Liver (tissue), 3 donors: ENCODE results near the gene EPB41L3.

Source experiments
- EGR1 ChIP-seq, 2 donors: IDR thresholded peaks; 2 replicates each; pipeline ENCODE4 v1.6.1; 2016 to 2018; ENCODE audit warnings: antibody characterized with exemption in 2 of 2, low read depth in 2 of 2
- GABPA ChIP-seq, 2 donors: IDR thresholded peaks in 1 of 2; conservative IDR thresholded peaks in 1 of 2; 2 replicates each; pipeline ENCODE4 v1.6.1; 2016; ENCODE audit warnings: antibody characterized with exemption in 2 of 2, mild to moderate bottlenecking in 1 of 2, moderate library complexity in 1 of 2
- HNF4A ChIP-seq, 2 donors: conservative IDR thresholded peaks; 2 replicates each; pipeline ENCODE4 v1.6.1; 2016; ENCODE audit warnings: antibody characterized with exemption in 2 of 2, mild to moderate bottlenecking in 2 of 2
- JUND ChIP-seq, 2 donors: IDR thresholded peaks; 2 replicates each; pipeline ENCODE4 v1.6.1; 2016; ENCODE audit warnings: antibody characterized with exemption in 2 of 2
- RAD21 ChIP-seq, 2 donors: IDR thresholded peaks; 2 replicates each; pipeline ENCODE4 v1.6.1; 2016; ENCODE audit warnings: antibody characterized with exemption in 2 of 2, mild to moderate bottlenecking in 2 of 2
- TAF1 ChIP-seq: conservative IDR thresholded peaks from 2 replicates; pipeline ENCODE4 v1.6.1; 2016; ENCODE audit warnings: antibody characterized with exemption, mild to moderate bottlenecking
- TF ChIP-seq, protein P1 (sequence below): fragments of 150-350 bp; IDR thresholded peaks from 2 replicates; pipeline ENCODE4 v1.5.1; 2017; ENCODE audit warnings: improper control_type of control experiment, low read depth, low read length; ENCODE audit not compliant: missing input control
- donor health status: healthy.
- donor health status: healthy.

DNA sequence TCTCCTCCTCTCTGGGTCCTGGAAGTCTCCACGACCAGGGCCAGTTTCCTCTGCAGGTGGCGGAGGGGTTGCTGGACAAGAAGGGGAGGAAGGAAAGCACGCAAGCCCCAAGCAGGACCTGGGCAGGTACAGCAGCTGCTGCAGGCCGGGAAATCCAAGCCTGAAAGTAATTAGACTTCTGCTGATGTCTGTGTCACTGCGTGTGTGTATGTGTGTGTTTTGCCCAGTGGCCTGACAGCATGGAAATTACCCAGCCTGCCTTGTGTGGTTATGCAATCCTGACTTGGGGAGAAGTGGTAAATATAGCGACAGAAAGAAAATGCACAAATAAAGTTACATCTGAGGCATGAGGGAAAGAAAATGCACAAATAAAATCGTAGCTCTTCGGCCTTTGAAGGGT, 126.5 kb downstream of the EPB41L3 start:
- TF ChIP-seq, protein P1, sequence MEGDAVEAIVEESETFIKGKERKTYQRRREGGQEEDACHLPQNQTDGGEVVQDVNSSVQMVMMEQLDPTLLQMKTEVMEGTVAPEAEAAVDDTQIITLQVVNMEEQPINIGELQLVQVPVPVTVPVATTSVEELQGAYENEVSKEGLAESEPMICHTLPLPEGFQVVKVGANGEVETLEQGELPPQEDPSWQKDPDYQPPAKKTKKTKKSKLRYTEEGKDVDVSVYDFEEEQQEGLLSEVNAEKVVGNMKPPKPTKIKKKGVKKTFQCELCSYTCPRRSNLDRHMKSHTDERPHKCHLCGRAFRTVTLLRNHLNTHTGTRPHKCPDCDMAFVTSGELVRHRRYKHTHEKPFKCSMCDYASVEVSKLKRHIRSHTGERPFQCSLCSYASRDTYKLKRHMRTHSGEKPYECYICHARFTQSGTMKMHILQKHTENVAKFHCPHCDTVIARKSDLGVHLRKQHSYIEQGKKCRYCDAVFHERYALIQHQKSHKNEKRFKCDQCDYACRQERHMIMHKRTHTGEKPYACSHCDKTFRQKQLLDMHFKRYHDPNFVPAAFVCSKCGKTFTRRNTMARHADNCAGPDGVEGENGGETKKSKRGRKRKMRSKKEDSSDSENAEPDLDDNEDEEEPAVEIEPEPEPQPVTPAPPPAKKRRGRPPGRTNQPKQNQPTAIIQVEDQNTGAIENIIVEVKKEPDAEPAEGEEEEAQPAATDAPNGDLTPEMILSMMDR: no peak
- TF ChIP-seq EGR1 (IDR thresholded peaks at IDR 0.05; ENCODE audit: low read depth in 2 of 2) (no peak), GABPA (IDR thresholded peaks at IDR 0.05 in 1 of 2, conservative IDR thresholded peaks at IDR 0.05 in 1 of 2) (no peak), HNF4A (conservative IDR thresholded peaks at IDR 0.05) (no peak), JUND (IDR thresholded peaks at IDR 0.05) (no peak), TAF1 (no peak), RAD21 (IDR thresholded peaks at IDR 0.05) (no peak)
